ENCODE data around the gene RNU5B-1. TPM values are rescaled to one million over a fixed set of nuclear protein-coding genes. Genes with fewer than 3 reads are reported as not detected.

The RNU5B-1 gene
- total and polyA plus RNA-seq, 9 of the 15 experiments (the other 6 are each of a cell fraction or from before 2014, with no cell fraction given): 14.2 TPM; not detected in 8

- TF ChIP-seq ZNF592 (IDR thresholded peaks at IDR 0.05): peak; percentile 50
- no peak for TF ChIP-seq MAFG (tag; conservative IDR thresholded peaks at IDR 0.05)
- TF ChIP-seq MNT (conservative IDR thresholded peaks at IDR 0.05): peak in 1 of 2 experiments; percentile 23; a peak in 2 of 4 replicates
- TF ChIP-seq IRF2 (CRISPR knock-in tag; IDR thresholded peaks at IDR 0.05): no peak
- peak; percentile 86 for TF ChIP-seq ZFX (CRISPR knock-in tag; IDR thresholded peaks at IDR 0.05)
- TF ChIP-seq AFF4 (CRISPR knock-in tag; IDR thresholded peaks at IDR 0.05): peak; percentile 68; the same call in 1 of the 2 replicates
- no peak for TF ChIP-seq CCAR2 (IDR thresholded peaks at IDR 0.05; ENCODE audit: low read depth, low read length)
- no peak for TF ChIP-seq HINFP (tag; conservative IDR thresholded peaks at IDR 0.05; ENCODE audit: low read depth)
- no peak; the same call in none of the 2 replicates for TF ChIP-seq GATAD2B (IDR thresholded peaks at IDR 0.05; ENCODE audit: borderline replicate concordance)
- TF ChIP-seq MXI1 (IDR thresholded peaks at IDR 0.05; ENCODE audit: low read depth, low read length): 0 out of 2 replicates have a peak, but pooled peaks have one; percentile 53
- 0 out of 2 replicates have a peak, but pooled peaks have one; percentile 28 for TF ChIP-seq NR2C2 (CRISPR knock-in tag; IDR thresholded peaks at IDR 0.05)
- TF ChIP-seq NR2C2 (tag; IDR thresholded peaks at IDR 0.05): no peak
- TF ChIP-seq MCM7 (IDR thresholded peaks at IDR 0.05): no peak
- TF ChIP-seq CREM (IDR thresholded peaks at IDR 0.05; ENCODE audit: low read depth): peak; percentile 71
These were observed 17.6 kb upstream of the RNU5B-1 start, which contains the start of gene PARP16 (continued) for GRCh38 chr15:65286704-65287519.

Measured in K562 (cell line).